ENCODE data around the gene DOCK4. TPM values are rescaled to one million over a fixed set of nuclear protein-coding genes. Genes with fewer than 3 reads are reported as not detected.

Gene DOCK4
- total and polyA plus RNA-seq, 3 donors from 2014 or later: 5.4 to 17.1 (median 12.4) TPM

- WGBS, 2 donors: 92 to 95% methylated on average over 6 of the region's 6 CpGs
- Histone ChIP-seq H3K9me3 (no peaks in the 10 kb centered on the region), H3K4me1 (peaks cover 9% of the 10 kb centered on the region), H3K4me3 (no peak overlapping the region), H3K36me3 (ENCODE audit: low read depth, missing control alignments) (no peaks in the 10 kb centered on the region), H3K27ac (no peak overlapping the region), H3K27me3 (no peaks in the 10 kb centered on the region)
- intact Hi-C loops (cut with DNase I; ENCODE audit: low total_unique reads): no loop called here
- no peak for DNase-seq
- TF ChIP-seq POLR2A (IDR thresholded peaks at IDR 0.05) (no peak), CTCF (IDR thresholded peaks at IDR 0.05) (no peak)
Measured at GRCh38 chr7:111860248-111860647, 346.0 kb downstream of the DOCK4 start.

- Histone ChIP-seq H3K36me3 (ENCODE audit: low read depth, missing control alignments) (no peaks in the 10 kb centered on the region), H3K9me3 (no peaks in the 10 kb centered on the region), H3K27me3 (no peaks in the 10 kb centered on the region), H3K27ac (no peak overlapping the region), H3K4me1 (peaks cover 3% of the 10 kb centered on the region), H3K4me3 (no peak overlapping the region)
- intact Hi-C loops (cut with DNase I; ENCODE audit: low total_unique reads): no loop called here
- WGBS, 2 donors: 81 to 96% methylated on average over 3 of the region's 3 CpGs
- no peak for DNase-seq
- TF ChIP-seq CTCF (IDR thresholded peaks at IDR 0.05) (no peak), POLR2A (IDR thresholded peaks at IDR 0.05) (no peak)
Measured at GRCh38 chr7:111858331-111858730, 347.9 kb downstream of the DOCK4 start.

- intact Hi-C loops (cut with DNase I; ENCODE audit: low total_unique reads): no loop called here
- no peaks in the 10 kb centered on the region for H3K9me3 ChIP-seq
- TF ChIP-seq POLR2A (IDR thresholded peaks at IDR 0.05) (no peak), CTCF (IDR thresholded peaks at IDR 0.05) (no peak)
- no peaks in the 10 kb centered on the region for H3K27me3 ChIP-seq
- H3K4me3 ChIP-seq: no peak overlapping the region
- DNase-seq: peak; percentile 48
- H3K36me3 ChIP-seq (ENCODE audit: low read depth, missing control alignments): no peaks in the 10 kb centered on the region
- H3K27ac ChIP-seq: no peak overlapping the region
- peaks cover 3% of the 10 kb centered on the region for H3K4me1 ChIP-seq
- WGBS, 2 donors: 51 to 54% methylated on average over 5 of the region's 5 CpGs
Measured at GRCh38 chr7:111855842-111856227, 350.4 kb downstream of the DOCK4 start.

- H3K27me3 ChIP-seq: no peaks in the 10 kb centered on the region
- no peak overlapping the region for H3K27ac ChIP-seq
- peak; percentile 78 for DNase-seq
- WGBS, 2 donors: 61 to 65% methylated on average over 4 of the region's 4 CpGs
- no peak overlapping the region for H3K4me3 ChIP-seq
- TF ChIP-seq CTCF (IDR thresholded peaks at IDR 0.05) (peak in 2 of 3 experiments; percentile 18 to 42), POLR2A (IDR thresholded peaks at IDR 0.05) (no peak)
- H3K9me3 ChIP-seq: no peaks in the 10 kb centered on the region
- intact Hi-C loops (cut with DNase I; ENCODE audit: low total_unique reads): no loop called here
- no peaks in the 10 kb centered on the region for H3K36me3 ChIP-seq (ENCODE audit: low read depth, missing control alignments)
- peaks cover 3% of the 10 kb centered on the region for H3K4me1 ChIP-seq
Measured at GRCh38 chr7:111855161-111855841, 350.9 kb downstream of the DOCK4 start.

Measured in testis (tissue), 3 donors.